DMS 273 treated with DMSO at 0.1 percent for 48 hours (cell line): ENCODE measurements around the gene FOXC1.

Source experiments
- DNase-seq: peaks from one replicate; lab custom pipeline; 2025; lab: John Stamatoyannopoulos, UW

The FOXC1 gene

GRCh38 chr6:1584996-1585668 lies 24.6 kb upstream of the FOXC1 start:
- no peak for DNase-seq

DNA sequence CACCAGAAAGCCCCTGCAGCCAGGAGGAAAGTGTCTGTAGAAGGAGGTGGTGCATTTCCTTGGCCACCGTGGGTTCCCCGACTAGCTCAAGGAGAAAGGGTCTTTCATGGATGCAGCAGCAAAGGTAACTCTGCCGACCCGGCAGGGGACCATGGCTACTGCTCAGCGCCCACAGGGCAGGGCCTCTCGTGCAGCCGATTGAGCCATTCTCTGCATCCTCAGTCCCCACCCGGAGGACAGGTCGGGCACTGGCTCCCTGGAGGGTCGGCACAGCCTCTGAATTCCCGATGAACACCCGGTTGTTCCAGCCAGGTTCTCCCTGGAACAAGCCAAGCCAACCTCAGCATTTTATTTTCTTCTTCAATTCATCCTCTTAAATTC lies 24.1 kb upstream of the FOXC1 start:
- DNase-seq = no peak

- no peak for DNase-seq
Measured at GRCh38 chr6:1586256-1586655, 23.5 kb upstream of the FOXC1 start.

GRCh38 chr6:1586861-1587450 lies 22.8 kb upstream of the FOXC1 start:
- DNase-seq = no peak

GRCh38 chr6:1587546-1587945 lies 22.2 kb upstream of the FOXC1 start:
- DNase-seq = no peak

GRCh38 chr6:1587977-1588376 lies 21.7 kb upstream of the FOXC1 start:
- DNase-seq = no peak

- no peak for DNase-seq
Measured at GRCh38 chr6:1589208-1589607, 20.5 kb upstream of the FOXC1 start.

GRCh38 chr6:1590580-1590979 lies 19.1 kb upstream of the FOXC1 start:
- no peak for DNase-seq

GRCh38 chr6:1591243-1591642 lies 18.5 kb upstream of the FOXC1 start:
- DNase-seq = no peak

DNA sequence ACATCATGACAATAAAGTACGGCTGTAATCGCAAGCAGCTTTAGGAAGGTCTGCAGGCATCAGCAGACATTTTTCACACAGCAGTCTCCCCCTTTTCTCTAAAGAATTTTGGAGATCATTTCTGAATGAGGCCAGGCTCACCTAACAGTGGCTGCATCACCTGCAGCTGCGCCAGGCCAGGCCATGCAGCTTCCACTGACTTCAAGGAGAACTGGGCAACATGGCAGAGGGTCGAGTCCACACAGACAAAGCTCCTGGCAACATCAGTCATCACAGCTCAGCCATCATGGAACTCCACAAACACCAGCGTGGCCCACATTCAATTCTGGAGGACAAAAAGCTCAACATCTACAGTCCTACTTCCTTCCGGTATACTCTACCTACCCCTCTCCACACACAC lies 17.8 kb upstream of the FOXC1 start:
- no peak for DNase-seq

DNA sequence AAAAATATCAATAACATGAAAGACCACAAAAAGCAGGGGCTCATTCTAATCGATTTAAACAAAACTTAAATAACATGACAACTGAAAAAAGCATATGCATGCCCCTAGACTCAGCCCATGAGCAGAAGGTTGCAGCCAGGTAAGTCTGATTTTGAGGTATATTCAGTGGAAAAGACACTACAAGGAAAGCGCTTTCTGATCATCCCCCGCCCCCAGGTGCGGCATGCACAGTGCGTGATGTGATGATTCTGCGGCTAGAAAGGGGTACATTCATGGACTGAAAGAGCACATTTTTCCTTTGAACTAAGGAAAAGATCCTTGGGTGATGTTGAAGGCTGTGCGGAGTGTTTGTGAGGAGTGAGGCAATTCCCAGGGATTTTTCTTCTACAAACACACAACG lies 16.9 kb upstream of the FOXC1 start:
- no peak for DNase-seq

GRCh38 chr6:1593286-1593957 lies 16.3 kb upstream of the FOXC1 start:
- DNase-seq = no peak

DNA sequence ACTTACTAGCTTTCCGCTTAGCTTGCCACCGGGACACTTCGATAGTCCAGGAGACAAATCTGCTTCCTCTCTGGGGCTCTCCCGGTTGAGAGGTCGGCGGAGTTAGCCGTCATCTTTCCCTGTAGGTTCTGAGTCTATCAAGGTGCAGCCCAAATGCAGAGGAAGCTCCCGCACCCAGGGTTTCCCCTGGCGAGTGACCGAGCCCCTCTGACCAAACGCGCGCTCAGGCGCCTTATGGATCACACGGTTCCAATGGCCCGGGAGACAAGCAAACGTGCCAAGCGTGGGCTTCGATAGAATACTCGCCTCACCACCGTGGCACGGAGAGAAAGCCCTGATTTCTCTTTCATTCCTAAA lies 15.8 kb upstream of the FOXC1 start:
- no peak for DNase-seq

DNA sequence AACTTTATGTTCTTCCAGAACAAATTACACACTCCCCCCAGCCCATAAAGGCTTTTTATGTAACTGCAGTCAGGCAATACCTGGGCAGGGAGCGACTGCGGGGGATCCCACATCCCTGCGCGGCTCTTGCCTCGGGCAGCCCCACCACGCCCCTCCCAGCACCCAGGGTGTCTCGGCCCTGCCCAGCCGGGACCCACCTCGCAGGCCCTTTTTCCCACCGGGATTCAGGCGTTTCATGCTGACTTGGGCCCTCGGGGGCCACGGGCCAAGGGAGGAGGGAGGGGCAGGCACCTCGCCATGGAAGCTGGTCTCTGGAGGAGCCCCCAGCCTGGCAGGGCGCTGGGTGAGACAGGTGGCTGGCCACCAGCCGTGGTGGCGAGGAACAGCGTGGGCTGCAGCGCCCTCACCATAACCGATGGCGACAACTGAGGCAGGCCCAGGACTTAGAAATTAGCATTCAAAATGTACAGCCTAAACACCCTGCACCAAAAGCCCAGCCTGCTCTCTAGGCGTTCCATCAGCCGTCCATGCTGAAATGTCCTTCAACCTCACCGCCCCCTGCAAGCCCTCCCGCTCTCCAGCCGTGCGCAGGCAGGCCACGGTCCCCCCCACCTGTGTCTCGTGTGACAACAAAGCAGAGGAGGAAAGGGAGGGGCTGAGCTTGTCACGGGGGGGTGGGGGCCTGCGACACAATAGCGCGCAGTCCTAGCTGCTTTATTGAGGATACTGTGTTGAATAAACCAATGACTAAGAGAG lies 15.1 kb upstream of the FOXC1 start:
- DNase-seq = no peak

GRCh38 chr6:1595271-1596087 lies 14.2 kb upstream of the FOXC1 start:
- DNase-seq = no peak

DNA sequence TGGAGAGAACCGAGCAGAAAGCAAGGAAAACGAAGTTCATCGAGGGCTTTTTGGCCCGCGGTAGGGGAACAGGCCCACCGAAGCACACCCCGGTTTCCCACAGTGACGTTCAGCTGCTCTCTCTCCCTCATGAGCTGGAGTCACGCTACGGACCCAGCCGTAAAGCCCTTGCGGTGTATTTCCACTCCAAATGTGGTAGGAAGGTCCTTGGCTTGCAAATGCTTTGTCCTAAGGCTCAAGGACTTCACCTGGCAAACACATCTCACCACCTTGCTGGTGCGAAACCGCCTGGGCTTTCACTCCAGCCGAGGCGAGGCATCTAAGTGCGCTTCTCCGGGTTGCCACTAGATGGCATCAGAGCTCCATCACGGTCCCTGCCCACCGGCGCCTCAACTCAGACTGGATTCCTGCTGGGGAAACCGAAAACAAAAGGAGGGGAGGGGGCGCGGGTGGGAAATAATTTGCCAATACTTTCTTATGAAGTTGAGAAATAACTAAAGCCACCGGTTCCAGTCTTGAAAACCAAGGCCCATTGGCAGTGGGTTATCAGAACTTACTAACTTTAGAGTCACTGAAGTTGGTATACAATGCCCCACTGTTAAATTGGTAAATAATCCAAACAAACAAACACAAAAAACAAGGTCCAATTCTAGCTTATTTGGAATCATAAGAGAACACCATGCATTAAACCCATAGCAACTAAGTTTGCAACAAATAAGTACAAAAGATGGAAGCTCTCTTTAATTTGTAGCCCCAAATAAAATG lies 13.4 kb upstream of the FOXC1 start:
- no peak for DNase-seq

- no peak for DNase-seq
Measured at GRCh38 chr6:1597121-1597744, 12.5 kb upstream of the FOXC1 start.

DNA sequence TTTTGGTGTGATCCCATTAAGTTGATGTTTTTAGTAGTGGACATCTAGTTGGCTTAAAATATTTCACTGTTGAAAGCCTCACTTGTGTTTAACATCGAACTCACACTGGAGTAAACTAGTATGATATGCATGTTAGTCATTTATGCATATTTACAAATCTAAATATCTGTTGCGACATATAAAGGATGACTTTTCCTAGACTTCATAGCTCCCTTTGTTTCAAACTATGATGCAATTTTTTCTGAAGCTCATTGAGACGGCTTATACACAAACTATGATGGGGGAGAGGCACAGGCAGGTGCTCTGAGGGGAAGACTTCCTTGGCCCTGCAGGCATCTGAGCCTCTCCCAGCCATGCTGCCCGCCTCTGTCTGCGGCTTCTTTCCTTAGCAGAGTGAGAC lies 11.8 kb upstream of the FOXC1 start:
- no peak for DNase-seq

DNA sequence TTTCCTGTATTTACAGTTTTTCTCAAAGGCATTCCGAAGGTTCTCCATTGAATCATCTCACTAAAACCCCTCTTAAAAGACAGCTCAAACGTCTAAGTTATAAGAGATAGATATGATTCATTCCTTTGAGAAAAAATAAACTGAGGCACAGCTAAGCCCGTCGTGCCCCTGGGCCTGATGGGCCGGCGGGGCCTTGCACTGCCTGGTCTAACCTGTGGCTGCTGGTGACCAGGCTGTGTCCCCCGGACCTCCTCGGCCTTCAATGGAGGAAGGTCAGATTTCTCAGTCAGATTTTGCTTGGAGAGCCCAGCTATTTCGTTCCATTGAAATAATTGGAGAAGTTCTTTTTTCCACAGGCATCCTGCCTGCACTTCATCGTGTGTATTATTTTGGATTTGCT lies 11.3 kb upstream of the FOXC1 start:
- DNase-seq = no peak

- no peak for DNase-seq
Measured at GRCh38 chr6:1598886-1599285, 10.8 kb upstream of the FOXC1 start.

DNA sequence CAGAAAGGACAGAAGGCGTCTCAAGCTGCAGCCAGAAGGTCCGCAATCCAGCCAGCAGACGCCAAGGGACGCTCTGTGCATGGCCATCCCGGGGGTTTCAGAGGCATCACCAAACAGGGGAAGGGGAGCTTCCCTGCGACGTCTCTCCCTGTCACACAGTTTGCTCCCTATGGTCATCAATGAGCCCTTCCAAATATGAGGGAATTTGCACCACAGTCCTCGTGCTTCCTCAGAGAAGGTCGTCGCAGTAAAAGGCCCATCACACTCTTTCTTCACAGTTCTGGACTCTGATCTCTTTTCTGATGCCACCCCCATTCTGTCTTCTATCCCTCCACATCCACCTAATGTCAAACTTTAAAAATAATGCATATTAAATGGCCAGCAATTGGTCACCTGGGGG lies 10.2 kb upstream of the FOXC1 start:
- DNase-seq = no peak
